HepG2 (cell line): ENCODE data around the gene OR2L3. TPM values are rescaled to one million over a fixed set of nuclear protein-coding genes. Genes with fewer than 3 reads are reported as not detected.

ENCODE experiments used
- ATAC-seq: fragments of 200-7000 bp; cut with Tn5 transposase; 3 replicates; pipeline ENCODE4 v1.9.1; 2020; ENCODE audit warnings: mild to moderate bottlenecking, moderate library complexity
- BruUV-seq: library from RNA; stranded (reverse); fragments of 400-500 nt; replicated peaks from 2 replicates; lab custom pipeline; 2021; lab: Mats Ljungman, UMichigan
- CTCF ChIA-PET: fragments of 300-600 bp; formaldehyde crosslinking; extraction: SDS; loops from one replicate; lab custom pipeline; 2021; ENCODE audit warnings: low total read pairs, inconsistent platforms, low intra/inter-chr PET ratio; lab: Yijun Ruan, JAX
- POLR2A ChIA-PET: fragments of 350-600 bp; sonication (Branson Sonifier 250); formaldehyde crosslinking; loops from one replicate; lab custom pipeline; 2020; ENCODE audit warnings: antibody characterized with exemption, inconsistent platforms; lab: Yijun Ruan, JAX
- DNase-seq: peaks from one replicate; pipeline ENCODE4 v3.0.0-alpha.2; 2015; ENCODE audit warnings: low spot score
- FAIRE-seq: peaks from 3 replicates; lab custom pipeline; 2011; peaks lifted over from hg19 to GRCh38; lab: Jason Lieb, UNC
- H2AFZ ChIP-seq: one replicate; pipeline ENCODE4 v1.6.1; 2011; ENCODE audit warnings: low read length, inconsistent platforms
- H3K27ac ChIP-seq: fragments of 300-600 bp; 3 replicates; pipeline ENCODE4 v1.8.0; 2011; ENCODE audit warnings: mixed run types, mild to moderate bottlenecking, mixed read lengths, low read length, inconsistent platforms; ENCODE audit not compliant: insufficient read depth; ENCODE audit errors: extremely low read length
- H3K27me3 ChIP-seq, 2 experiments: fragments of 200-600 bp in 1 of 2; 2 replicates in 1 of 2; 3 replicates in 1 of 2; pipeline versions ENCODE4 v1.6.0 to v1.8.0; 2011; ENCODE audit warnings: low read length in 2 of 2, mild to moderate bottlenecking in 2 of 2, moderate library complexity in 2 of 2, inconsistent platforms in 1 of 2; ENCODE audit not compliant: insufficient read depth in 2 of 2, control insufficient read depth in 1 of 2
- H3K36me3 ChIP-seq, 2 experiments: fragments of 200-600 bp in 1 of 2; replicated peaks in 1 of 2; 2 replicates in 1 of 2; 3 replicates in 1 of 2; pipeline versions ENCODE4 v1.5.1 to v1.8.0; 2011; ENCODE audit warnings: low read length in 2 of 2, inconsistent platforms in 1 of 2; ENCODE audit not compliant: insufficient read depth in 2 of 2, control insufficient read depth in 1 of 2
- H3K4me1 ChIP-seq: 2 replicates; pipeline ENCODE4 v1.5.1; 2012; ENCODE audit warnings: low read length, inconsistent platforms; ENCODE audit not compliant: insufficient read depth
- H3K4me2 ChIP-seq: 2 replicates; pipeline ENCODE4 v1.6.0; 2011; ENCODE audit warnings: low read depth, low read length, inconsistent platforms
- H3K4me3 ChIP-seq, 3 experiments: fragments of 200-600 bp in 1 of 3; sonication (generic), shearing (Covaris generic) in 1 of 3; replicated peaks in 1 of 3; 2 replicates each; pipeline ENCODE4 v1.5.1; 2011 to 2016; ENCODE audit warnings: low read length in 3 of 3, inconsistent platforms in 2 of 3, low read depth in 2 of 3, mild to moderate bottlenecking in 2 of 3, control low read depth in 1 of 3, mixed read lengths in 1 of 3; ENCODE audit not compliant: insufficient read depth in 1 of 3
- H3K79me2 ChIP-seq: one replicate; pipeline ENCODE4 v1.6.1; 2011; ENCODE audit warnings: low read length, inconsistent platforms; ENCODE audit not compliant: insufficient read depth
- H3K9ac ChIP-seq: 2 replicates; pipeline ENCODE4 v1.6.0; 2011; ENCODE audit warnings: mild to moderate bottlenecking, low read depth, low read length, inconsistent platforms; ENCODE audit not compliant: insufficient read depth
- H3K9me3 ChIP-seq: 2 replicates; pipeline ENCODE4 v1.5.1; 2012; ENCODE audit warnings: mild to moderate bottlenecking, low read length
- H4K20me1 ChIP-seq: 2 replicates; pipeline ENCODE4 v1.6.0; 2011; ENCODE audit warnings: inconsistent platforms, mild to moderate bottlenecking, low read length, moderate library complexity; ENCODE audit not compliant: insufficient read depth
- LBX2 ChIP-seq: sonication (generic); formaldehyde crosslinking; IDR thresholded peaks from 2 replicates; pipeline ENCODE4 v1.5.0; 2020; ENCODE audit warnings: missing genetic modification reagents, mild to moderate bottlenecking, borderline replicate concordance
- MBNL3 ChIP-seq: fragments of 250-450 bp; sonication (Bioruptor Pico); conservative IDR thresholded peaks from 2 replicates; pipeline ENCODE4 v1.8.0; 2022; ENCODE audit warnings: mild to moderate bottlenecking, inconsistent platforms
- NFKBIZ ChIP-seq: IDR thresholded peaks from 2 replicates; pipeline ENCODE4 v1.6.1; 2018; ENCODE audit warnings: missing genetic modification reagents, missing compliant biosample characterization
- ZNF256 ChIP-seq: sonication (generic); formaldehyde crosslinking; conservative IDR thresholded peaks from 2 replicates; pipeline ENCODE4 v1.4.0; 2020; ENCODE audit warnings: missing genetic modification reagents
- ZSCAN9 ChIP-seq: IDR thresholded peaks from 2 replicates; pipeline ENCODE4 v1.6.1; 2016; ENCODE audit warnings: borderline replicate concordance
- WGBS: methylation state at CpG from one replicate; pipeline ENCODE4 v1.1.6; 2017; ENCODE audit warnings: low lambda C conversion rate; 5-methylcytosine and 5-hydroxymethylcytosine counted together
- in situ Hi-C: cut with HindIII; loops from 2 replicates; pipeline ENCODE4 v1.10.0; 2017; ENCODE audit warnings: low pct_unique_long_range_greater_than_20kb; ENCODE audit not compliant: extremely low pct_ligation_motif_present
- intact Hi-C: fragments of 100-400 bp; cut with micrococcal nuclease; formaldehyde crosslinking; loops from one replicate; pipeline ENCODE4 v1.10.0; 2022; ENCODE audit not compliant: unreplicated experiment
- polyA plus RNA-seq, 8 experiments: library from polyadenylated mRNA; depleted of rRNA in 3 of 8; stranded (reverse) in 7 of 8; unstranded in 1 of 8; fragments of >200 nt; fragmentation: Illumina TruSeq in 4 of 8; extraction: Trizol in 4 of 8; gene quantifications; 2 replicates each; pipeline versions ENCODE4 v1.2.1 to v1.2.3, GENCODE V29; 2011 to 2016; ENCODE audit warnings: low read depth in 4 of 8, missing spikeins in 1 of 8, mixed read lengths in 1 of 8; ENCODE audit not compliant: insufficient read depth in 1 of 8
- total RNA-seq, 5 experiments: library from RNA; depleted of rRNA; stranded (reverse); fragments of >200 nt; fragmentation: Illumina TruSeq; extraction: Trizol; gene quantifications; 2 replicates each; pipeline ENCODE4 v1.2.3, GENCODE V29; 2016; ENCODE audit warnings: low read depth in 1 of 5
- TF ChIP-seq, protein P1 (sequence below): sonication (generic); formaldehyde crosslinking; IDR thresholded peaks from 2 replicates; pipeline ENCODE4 v1.4.0; 2020; ENCODE audit warnings: mild to moderate bottlenecking, missing genetic modification reagents
- TF ChIP-seq, protein P2 (sequence below), 2 experiments: fragments of 450-650 bp in 1 of 2; sonication (generic) in 1 of 2; formaldehyde crosslinking; IDR thresholded peaks; 2 replicates each; pipeline versions ENCODE4 v1.5.0 to v1.8.0; 2020 to 2022; ENCODE audit warnings: mild to moderate bottlenecking in 1 of 2, missing genetic modification reagents in 1 of 2
- TF ChIP-seq, protein P3 (sequence below): sonication (generic); formaldehyde crosslinking; IDR thresholded peaks from 2 replicates; pipeline ENCODE4 v1.5.0; 2020; ENCODE audit warnings: mild to moderate bottlenecking, missing genetic modification reagents, borderline replicate concordance

Gene OR2L3
- total and polyA plus RNA-seq, 2 of the 13 experiments (the other 11 are each of a cell fraction or from before 2014, with no cell fraction given) = not detected

DNA sequence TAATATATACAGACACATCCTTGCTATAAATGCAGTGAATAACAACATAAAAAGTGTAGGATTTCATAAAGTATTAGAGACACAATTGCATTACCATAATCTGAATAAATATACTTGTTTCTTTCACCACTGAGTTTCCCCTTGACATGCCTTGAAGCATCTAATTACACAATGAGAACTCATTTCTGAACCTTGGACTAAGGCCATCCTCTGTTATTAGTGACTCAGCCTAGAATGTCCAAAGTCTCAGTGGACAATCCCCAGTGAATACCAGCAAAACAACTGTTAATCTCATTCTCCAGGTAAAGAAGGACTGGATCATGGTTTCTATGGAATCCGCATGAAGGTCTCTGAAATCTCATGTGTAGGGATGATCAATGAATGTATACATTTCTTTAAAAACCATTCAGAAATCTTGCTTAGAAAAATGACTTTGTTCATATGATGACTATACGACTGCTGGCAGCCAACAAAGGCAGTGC lies 33.4 kb upstream of the OR2L3 start, which contains the start of gene OR2L5:
Gene OR2L5 (plus strand): TSS at position 432 of the 482 bp plus-strand sequence. CDS start 8,288 bp downstream, outside the sequence.
- no peaks in the 10 kb centered on the region for H3K27me3 ChIP-seq
- POLR2A ChIA-PET = no interaction called here
- FAIRE-seq (no peak), DNase-seq (no peak), ATAC-seq (no peak)
- TF ChIP-seq MBNL3 (CRISPR knock-in tag) = no peak
- no peak for TF ChIP-seq LBX2 (CRISPR knock-in tag)
- TF ChIP-seq, protein P1, sequence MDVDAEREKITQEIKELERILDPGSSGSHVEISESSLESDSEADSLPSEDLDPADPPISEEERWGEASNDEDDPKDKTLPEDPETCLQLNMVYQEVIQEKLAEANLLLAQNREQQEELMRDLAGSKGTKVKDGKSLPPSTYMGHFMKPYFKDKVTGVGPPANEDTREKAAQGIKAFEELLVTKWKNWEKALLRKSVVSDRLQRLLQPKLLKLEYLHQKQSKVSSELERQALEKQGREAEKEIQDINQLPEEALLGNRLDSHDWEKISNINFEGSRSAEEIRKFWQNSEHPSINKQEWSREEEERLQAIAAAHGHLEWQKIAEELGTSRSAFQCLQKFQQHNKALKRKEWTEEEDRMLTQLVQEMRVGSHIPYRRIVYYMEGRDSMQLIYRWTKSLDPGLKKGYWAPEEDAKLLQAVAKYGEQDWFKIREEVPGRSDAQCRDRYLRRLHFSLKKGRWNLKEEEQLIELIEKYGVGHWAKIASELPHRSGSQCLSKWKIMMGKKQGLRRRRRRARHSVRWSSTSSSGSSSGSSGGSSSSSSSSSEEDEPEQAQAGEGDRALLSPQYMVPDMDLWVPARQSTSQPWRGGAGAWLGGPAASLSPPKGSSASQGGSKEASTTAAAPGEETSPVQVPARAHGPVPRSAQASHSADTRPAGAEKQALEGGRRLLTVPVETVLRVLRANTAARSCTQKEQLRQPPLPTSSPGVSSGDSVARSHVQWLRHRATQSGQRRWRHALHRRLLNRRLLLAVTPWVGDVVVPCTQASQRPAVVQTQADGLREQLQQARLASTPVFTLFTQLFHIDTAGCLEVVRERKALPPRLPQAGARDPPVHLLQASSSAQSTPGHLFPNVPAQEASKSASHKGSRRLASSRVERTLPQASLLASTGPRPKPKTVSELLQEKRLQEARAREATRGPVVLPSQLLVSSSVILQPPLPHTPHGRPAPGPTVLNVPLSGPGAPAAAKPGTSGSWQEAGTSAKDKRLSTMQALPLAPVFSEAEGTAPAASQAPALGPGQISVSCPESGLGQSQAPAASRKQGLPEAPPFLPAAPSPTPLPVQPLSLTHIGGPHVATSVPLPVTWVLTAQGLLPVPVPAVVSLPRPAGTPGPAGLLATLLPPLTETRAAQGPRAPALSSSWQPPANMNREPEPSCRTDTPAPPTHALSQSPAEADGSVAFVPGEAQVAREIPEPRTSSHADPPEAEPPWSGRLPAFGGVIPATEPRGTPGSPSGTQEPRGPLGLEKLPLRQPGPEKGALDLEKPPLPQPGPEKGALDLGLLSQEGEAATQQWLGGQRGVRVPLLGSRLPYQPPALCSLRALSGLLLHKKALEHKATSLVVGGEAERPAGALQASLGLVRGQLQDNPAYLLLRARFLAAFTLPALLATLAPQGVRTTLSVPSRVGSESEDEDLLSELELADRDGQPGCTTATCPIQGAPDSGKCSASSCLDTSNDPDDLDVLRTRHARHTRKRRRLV (CRISPR knock-in tag) = no peak
- no peak for TF ChIP-seq NFKBIZ
- TF ChIP-seq, protein P2, sequence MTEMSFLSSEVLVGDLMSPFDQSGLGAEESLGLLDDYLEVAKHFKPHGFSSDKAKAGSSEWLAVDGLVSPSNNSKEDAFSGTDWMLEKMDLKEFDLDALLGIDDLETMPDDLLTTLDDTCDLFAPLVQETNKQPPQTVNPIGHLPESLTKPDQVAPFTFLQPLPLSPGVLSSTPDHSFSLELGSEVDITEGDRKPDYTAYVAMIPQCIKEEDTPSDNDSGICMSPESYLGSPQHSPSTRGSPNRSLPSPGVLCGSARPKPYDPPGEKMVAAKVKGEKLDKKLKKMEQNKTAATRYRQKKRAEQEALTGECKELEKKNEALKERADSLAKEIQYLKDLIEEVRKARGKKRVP (CRISPR knock-in tag; IDR thresholded peaks at IDR 0.05) = no peak
- no peak for TF ChIP-seq ZNF256
- TF ChIP-seq, protein P3, sequence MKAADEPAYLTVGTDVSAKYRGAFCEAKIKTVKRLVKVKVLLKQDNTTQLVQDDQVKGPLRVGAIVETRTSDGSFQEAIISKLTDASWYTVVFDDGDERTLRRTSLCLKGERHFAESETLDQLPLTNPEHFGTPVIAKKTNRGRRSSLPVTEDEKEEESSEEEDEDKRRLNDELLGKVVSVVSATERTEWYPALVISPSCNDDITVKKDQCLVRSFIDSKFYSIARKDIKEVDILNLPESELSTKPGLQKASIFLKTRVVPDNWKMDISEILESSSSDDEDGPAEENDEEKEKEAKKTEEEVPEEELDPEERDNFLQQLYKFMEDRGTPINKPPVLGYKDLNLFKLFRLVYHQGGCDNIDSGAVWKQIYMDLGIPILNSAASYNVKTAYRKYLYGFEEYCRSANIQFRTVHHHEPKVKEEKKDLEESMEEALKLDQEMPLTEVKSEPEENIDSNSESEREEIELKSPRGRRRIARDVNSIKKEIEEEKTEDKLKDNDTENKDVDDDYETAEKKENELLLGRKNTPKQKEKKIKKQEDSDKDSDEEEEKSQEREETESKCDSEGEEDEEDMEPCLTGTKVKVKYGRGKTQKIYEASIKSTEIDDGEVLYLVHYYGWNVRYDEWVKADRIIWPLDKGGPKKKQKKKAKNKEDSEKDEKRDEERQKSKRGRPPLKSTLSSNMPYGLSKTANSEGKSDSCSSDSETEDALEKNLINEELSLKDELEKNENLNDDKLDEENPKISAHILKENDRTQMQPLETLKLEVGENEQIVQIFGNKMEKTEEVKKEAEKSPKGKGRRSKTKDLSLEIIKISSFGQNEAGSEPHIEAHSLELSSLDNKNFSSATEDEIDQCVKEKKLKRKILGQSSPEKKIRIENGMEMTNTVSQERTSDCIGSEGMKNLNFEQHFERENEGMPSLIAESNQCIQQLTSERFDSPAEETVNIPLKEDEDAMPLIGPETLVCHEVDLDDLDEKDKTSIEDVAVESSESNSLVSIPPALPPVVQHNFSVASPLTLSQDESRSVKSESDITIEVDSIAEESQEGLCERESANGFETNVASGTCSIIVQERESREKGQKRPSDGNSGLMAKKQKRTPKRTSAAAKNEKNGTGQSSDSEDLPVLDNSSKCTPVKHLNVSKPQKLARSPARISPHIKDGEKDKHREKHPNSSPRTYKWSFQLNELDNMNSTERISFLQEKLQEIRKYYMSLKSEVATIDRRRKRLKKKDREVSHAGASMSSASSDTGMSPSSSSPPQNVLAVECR (CRISPR knock-in tag) = no peak
- no peak for TF ChIP-seq ZSCAN9
- no peak within 1 kb of the TSS for H3K27ac ChIP-seq
- no peak within 1 kb of the TSS for H3K4me2 ChIP-seq
- H3K4me3 ChIP-seq = no peak within 1 kb of the TSS
- no peaks in the 10 kb centered on the region for H4K20me1 ChIP-seq
- in situ Hi-C loops (no loop called here), intact Hi-C loops (no loop called here)
- no TSS peak for BruUV-seq
- no peaks in the 10 kb centered on the region for H3K79me2 ChIP-seq
- WGBS = 22% methylated on average over 2 of the region's 2 CpGs
- H3K4me1 ChIP-seq = no peaks in the 10 kb centered on the region
- H3K9ac ChIP-seq = no peak within 1 kb of the TSS
- no peaks in the 10 kb centered on the region for H3K36me3 ChIP-seq
- peaks cover 84% of the 10 kb centered on the region for H3K9me3 ChIP-seq
- CTCF ChIA-PET = no interaction called here
- no peak within 1 kb of the TSS for H2AFZ ChIP-seq
